A375 (cell line): ENCODE data around the gene GOLIM4. TPM values are rescaled to one million over a fixed set of nuclear protein-coding genes. Genes with fewer than 3 reads are reported as not detected.

ENCODE experiments used
- total RNA-seq: library from RNA; depleted of rRNA; stranded (reverse); fragments of >200 nt; shearing (Covaris generic); gene quantifications from 2 replicates; pipeline ENCODE4 v1.2.3, GENCODE V29; 2014; rRNA removed

The GOLIM4 gene
- 37.5 and 38.3 TPM in 2 replicates for total RNA-seq

GRCh38 chr3:168095611-168096209 is at the start of gene GOLIM4:
Gene GOLIM4, minus strand, starts transcription at chr3:168095924. Its CDS starts 639 bp downstream, at chr3:168095285.

